Hepatocyte (in vitro differentiated cells): ENCODE measurements around the gene ADIPOR2.

Source experiments
- EZH2 ChIP-seq: fragments of 200-600 bp; sonication (generic); IDR thresholded peaks from 2 replicates; pipeline ENCODE4 v1.6.1; 2016; ENCODE audit warnings: antibody characterized with exemption, mild to moderate bottlenecking, borderline replicate concordance
- TF ChIP-seq, protein P1 (sequence below): fragments of 200-600 bp; sonication (generic); IDR thresholded peaks from 2 replicates; pipeline ENCODE4 v1.5.1; 2016; ENCODE audit warnings: antibody characterized with exemption, mild to moderate bottlenecking; ENCODE audit not compliant: poor library complexity

DNA sequence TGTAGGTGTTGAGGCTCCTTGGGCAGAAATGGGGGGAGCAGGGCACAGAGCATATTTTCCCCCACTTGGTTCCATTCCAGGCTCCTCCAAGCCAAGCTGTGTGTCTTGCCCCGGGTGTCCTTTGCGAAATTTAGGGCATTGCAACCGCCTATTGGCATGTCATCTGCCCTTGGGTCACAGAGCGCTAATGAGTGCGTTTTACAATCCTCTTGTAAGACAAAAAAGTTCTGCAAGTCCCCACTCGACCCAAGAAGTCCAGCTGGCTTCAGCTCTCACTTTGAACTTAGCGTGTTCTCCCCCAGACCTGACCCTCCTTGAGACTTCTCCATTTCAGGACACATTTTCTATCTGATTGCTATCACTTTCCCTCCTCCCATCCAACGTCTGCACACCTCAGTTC, 123.4 kb downstream of the ADIPOR2 start:
- TF ChIP-seq, protein P1, sequence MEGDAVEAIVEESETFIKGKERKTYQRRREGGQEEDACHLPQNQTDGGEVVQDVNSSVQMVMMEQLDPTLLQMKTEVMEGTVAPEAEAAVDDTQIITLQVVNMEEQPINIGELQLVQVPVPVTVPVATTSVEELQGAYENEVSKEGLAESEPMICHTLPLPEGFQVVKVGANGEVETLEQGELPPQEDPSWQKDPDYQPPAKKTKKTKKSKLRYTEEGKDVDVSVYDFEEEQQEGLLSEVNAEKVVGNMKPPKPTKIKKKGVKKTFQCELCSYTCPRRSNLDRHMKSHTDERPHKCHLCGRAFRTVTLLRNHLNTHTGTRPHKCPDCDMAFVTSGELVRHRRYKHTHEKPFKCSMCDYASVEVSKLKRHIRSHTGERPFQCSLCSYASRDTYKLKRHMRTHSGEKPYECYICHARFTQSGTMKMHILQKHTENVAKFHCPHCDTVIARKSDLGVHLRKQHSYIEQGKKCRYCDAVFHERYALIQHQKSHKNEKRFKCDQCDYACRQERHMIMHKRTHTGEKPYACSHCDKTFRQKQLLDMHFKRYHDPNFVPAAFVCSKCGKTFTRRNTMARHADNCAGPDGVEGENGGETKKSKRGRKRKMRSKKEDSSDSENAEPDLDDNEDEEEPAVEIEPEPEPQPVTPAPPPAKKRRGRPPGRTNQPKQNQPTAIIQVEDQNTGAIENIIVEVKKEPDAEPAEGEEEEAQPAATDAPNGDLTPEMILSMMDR, result no peak
- TF ChIP-seq EZH2, result no peak
